Caco-2 (cell line): Measurements from ENCODE around the gene SCIN. TPM values are rescaled to one million over a fixed set of nuclear protein-coding genes. Genes with fewer than 3 reads are reported as not detected.

ENCODE experiments used
- BruUV-seq: library from RNA; stranded (reverse); fragments of 400-500 nt; replicated peaks from 2 replicates; lab custom pipeline; 2021; lab: Mats Ljungman, UMichigan
- CTCF ChIA-PET: fragments of 300-600 bp; sonication (Branson Sonifier 250); formaldehyde crosslinking; loops from one replicate; lab custom pipeline; 2022; ENCODE audit warnings: antibody characterized with exemption; lab: Charles Lee
- POLR2A ChIA-PET: fragments of 300-600 bp; sonication (Branson Sonifier 250); formaldehyde crosslinking; loops from one replicate; lab custom pipeline; 2022; ENCODE audit warnings: antibody characterized with exemption; lab: Charles Lee
- DNase-seq, 2 experiments: peaks; one replicate each; pipeline versions ENCODE4 v3.0.0 to v3.0.0-alpha.2; 2020 to 2022
- H3K27me3 ChIP-seq: replicated peaks from 2 replicates; pipeline ENCODE4 v1.6.0; 2011; ENCODE audit warnings: low read length; ENCODE audit not compliant: control insufficient read depth, insufficient read depth
- H3K36me3 ChIP-seq: 2 replicates; pipeline ENCODE4 v1.5.1; 2011; ENCODE audit warnings: low read length; ENCODE audit not compliant: control insufficient read depth, insufficient read depth
- H3K4me1 ChIP-seq: fragments of 250-450 bp; sonication (Bioruptor Pico); 2 replicates; pipeline ENCODE4 v1.5.1; 2020; ENCODE audit warnings: mild to moderate bottlenecking
- H3K4me3 ChIP-seq: 2 replicates; pipeline ENCODE4 v1.5.1; 2011; ENCODE audit warnings: low read depth, mild to moderate bottlenecking, control low read depth, low read length
- H3K9me3 ChIP-seq: fragments of 250-450 bp; sonication (Bioruptor Pico); 2 replicates; pipeline ENCODE4 v1.5.1; 2020; ENCODE audit warnings: mild to moderate bottlenecking, moderate library complexity
- H3K27ac Mint-ChIP-seq: one replicate; pipeline ENCODE4 v1.8.0; 2022; ENCODE audit warnings: mixed read lengths; ENCODE audit not compliant: unreplicated experiment
- H3K27me3 Mint-ChIP-seq: one replicate; pipeline ENCODE4 v1.8.0; 2022; ENCODE audit warnings: mixed read lengths; ENCODE audit not compliant: insufficient read depth, unreplicated experiment
- H3K36me3 Mint-ChIP-seq: one replicate; pipeline ENCODE4 v1.8.0; 2022; ENCODE audit warnings: mild to moderate bottlenecking, mixed read lengths; ENCODE audit not compliant: insufficient read depth, unreplicated experiment
- H3K4me1 Mint-ChIP-seq: one replicate; pipeline ENCODE4 v1.8.0; 2022; ENCODE audit warnings: low read depth, mixed read lengths; ENCODE audit not compliant: unreplicated experiment
- H3K4me3 Mint-ChIP-seq: one replicate; pipeline ENCODE4 v1.8.0; 2022; ENCODE audit warnings: mild to moderate bottlenecking, moderate library complexity, mixed read lengths; ENCODE audit not compliant: unreplicated experiment
- H3K9me3 Mint-ChIP-seq: one replicate; pipeline ENCODE4 v1.8.0; 2022; ENCODE audit warnings: mixed read lengths; ENCODE audit not compliant: unreplicated experiment
- intact Hi-C: fragments of 100-400 bp; cut with micrococcal nuclease; formaldehyde crosslinking; loops from one replicate; pipeline ENCODE4 v1.10.0; 2022; ENCODE audit not compliant: unreplicated experiment
- total RNA-seq: library from RNA; stranded (reverse); gene quantifications from 2 replicates; pipeline ENCODE4 v1.2.3, GENCODE V29; 2022
- TF ChIP-seq, protein P1 (sequence below), 2 experiments: fragments of 200-600 bp in 1 of 2; IDR thresholded peaks; 1 replicate in 1 of 2; 2 replicates in 1 of 2; pipeline versions ENCODE4 v1.5.1 to v1.8.0; 2011 to 2022; ENCODE audit warnings: antibody characterized with exemption in 1 of 2, control low read depth in 1 of 2, inconsistent platforms in 1 of 2, low read depth in 1 of 2, low read length in 1 of 2, mild to moderate bottlenecking in 1 of 2, moderate library complexity in 1 of 2; ENCODE audit not compliant: insufficient read depth in 1 of 2, severe bottlenecking in 1 of 2, unreplicated experiment in 1 of 2

The SCIN gene
- total RNA-seq, 1 experiment from 2014 or later, result 0.39 TPM

DNA sequence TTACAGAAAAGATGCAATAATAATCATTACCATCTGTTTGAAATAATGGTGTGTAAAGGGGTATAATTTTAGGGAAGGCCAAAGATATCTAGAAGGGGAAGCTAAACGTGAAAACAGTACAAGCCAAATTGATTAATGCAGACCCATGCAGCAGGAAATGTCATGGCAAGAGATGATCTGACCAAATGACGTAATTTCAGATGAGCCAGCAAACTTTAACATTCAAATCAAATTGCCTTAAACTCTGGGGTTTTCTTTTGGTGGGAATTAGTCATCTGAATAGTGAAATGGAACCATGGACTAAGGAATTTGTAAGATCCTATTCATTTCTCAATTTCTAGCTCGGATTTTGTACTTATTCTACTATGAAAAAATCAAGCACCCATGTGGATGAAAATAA, 21.4 kb upstream of the SCIN start:
- H3K27me3 ChIP-seq, result no peaks in the 10 kb centered on the region
- intact Hi-C loops, result no loop called here
- no peaks in the 10 kb centered on the region for H3K9me3 Mint-ChIP-seq
- no TSS peak for BruUV-seq
- H3K27ac Mint-ChIP-seq, result no peak overlapping the region
- ChIA-PET CTCF (no interaction called here), POLR2A (no interaction called here)
- H3K27me3 Mint-ChIP-seq, result no peaks in the 10 kb centered on the region
- H3K36me3 ChIP-seq, result no peaks in the 10 kb centered on the region
- no peaks in the 10 kb centered on the region for H3K4me1 ChIP-seq
- H3K4me1 Mint-ChIP-seq, result no peaks in the 10 kb centered on the region
- no peaks in the 10 kb centered on the region for H3K36me3 Mint-ChIP-seq
- no peaks in the 10 kb centered on the region for H3K9me3 ChIP-seq
- H3K4me3 ChIP-seq, result no peak overlapping the region
- TF ChIP-seq, protein P1, sequence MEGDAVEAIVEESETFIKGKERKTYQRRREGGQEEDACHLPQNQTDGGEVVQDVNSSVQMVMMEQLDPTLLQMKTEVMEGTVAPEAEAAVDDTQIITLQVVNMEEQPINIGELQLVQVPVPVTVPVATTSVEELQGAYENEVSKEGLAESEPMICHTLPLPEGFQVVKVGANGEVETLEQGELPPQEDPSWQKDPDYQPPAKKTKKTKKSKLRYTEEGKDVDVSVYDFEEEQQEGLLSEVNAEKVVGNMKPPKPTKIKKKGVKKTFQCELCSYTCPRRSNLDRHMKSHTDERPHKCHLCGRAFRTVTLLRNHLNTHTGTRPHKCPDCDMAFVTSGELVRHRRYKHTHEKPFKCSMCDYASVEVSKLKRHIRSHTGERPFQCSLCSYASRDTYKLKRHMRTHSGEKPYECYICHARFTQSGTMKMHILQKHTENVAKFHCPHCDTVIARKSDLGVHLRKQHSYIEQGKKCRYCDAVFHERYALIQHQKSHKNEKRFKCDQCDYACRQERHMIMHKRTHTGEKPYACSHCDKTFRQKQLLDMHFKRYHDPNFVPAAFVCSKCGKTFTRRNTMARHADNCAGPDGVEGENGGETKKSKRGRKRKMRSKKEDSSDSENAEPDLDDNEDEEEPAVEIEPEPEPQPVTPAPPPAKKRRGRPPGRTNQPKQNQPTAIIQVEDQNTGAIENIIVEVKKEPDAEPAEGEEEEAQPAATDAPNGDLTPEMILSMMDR (IDR thresholded peaks at IDR 0.05; ENCODE audit: insufficient read depth in 1 of 2, low read depth in 1 of 2, low read length in 1 of 2, severe bottlenecking in 1 of 2, unreplicated experiment in 1 of 2), result no peak
- no peak for DNase-seq
- H3K4me3 Mint-ChIP-seq, result no peak overlapping the region

DNA sequence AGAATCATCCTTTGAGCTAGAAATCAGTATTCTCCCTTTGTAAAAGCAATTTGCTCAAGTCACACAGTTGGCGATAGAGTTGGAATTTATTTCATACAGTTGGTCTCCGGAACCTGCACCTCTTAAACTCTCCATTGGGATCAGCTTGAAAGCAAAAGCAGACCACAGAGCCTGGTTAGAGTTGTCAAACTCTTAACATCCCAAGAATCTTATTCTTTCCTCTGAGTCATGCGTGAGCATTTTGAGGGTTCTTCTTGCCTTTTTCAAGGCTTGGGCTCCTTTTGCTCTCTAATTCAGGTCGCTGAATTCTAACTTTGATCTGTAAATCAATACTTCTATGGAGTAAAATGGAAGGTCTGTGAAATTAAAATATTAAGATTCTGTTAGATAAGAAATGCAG, 19.6 kb upstream of the SCIN start:
- Histone ChIP-seq H3K4me1 (peaks cover 7% of the 10 kb centered on the region; the same call in 1 of the 2 replicates), H3K9me3 (no peaks in the 10 kb centered on the region), H3K27me3 (no peaks in the 10 kb centered on the region), H3K4me3 (no peak overlapping the region), H3K36me3 (no peaks in the 10 kb centered on the region)
- DNase-seq, result no peak
- Mint-ChIP-seq H3K4me1 (no peaks in the 10 kb centered on the region), H3K27me3 (no peaks in the 10 kb centered on the region), H3K4me3 (no peak overlapping the region), H3K36me3 (no peaks in the 10 kb centered on the region), H3K9me3 (no peaks in the 10 kb centered on the region), H3K27ac (no peak overlapping the region)
- intact Hi-C loops, result no loop called here
- BruUV-seq, result no TSS peak
- CTCF ChIA-PET, result no interaction called here
- POLR2A ChIA-PET, result no interaction called here
- TF ChIP-seq, protein P1 (IDR thresholded peaks at IDR 0.05; ENCODE audit: insufficient read depth in 1 of 2, low read depth in 1 of 2, low read length in 1 of 2, severe bottlenecking in 1 of 2, unreplicated experiment in 1 of 2), result no peak

DNA sequence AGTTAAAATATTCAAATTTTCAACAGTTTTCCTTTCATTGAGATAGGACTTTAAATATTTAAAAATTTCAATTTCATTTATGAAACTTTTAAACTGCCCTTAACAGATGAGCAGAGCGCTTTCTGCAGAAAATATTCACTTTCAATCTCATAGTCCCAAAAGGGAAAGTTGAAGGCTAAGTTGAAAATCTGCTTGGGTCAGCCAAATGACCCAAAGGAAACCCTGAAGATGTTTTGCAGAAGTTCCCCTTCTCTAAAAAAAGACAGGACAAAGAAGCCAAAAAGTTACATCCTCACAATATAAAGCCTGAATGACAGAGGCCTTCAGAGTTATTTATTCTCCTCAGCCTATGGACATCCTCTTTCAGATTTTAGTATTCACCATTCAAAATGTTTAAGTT, 17.6 kb upstream of the SCIN start:
- POLR2A ChIA-PET, result no interaction called here
- Histone ChIP-seq H3K4me3 (no peak overlapping the region), H3K4me1 (peaks cover 14% of the 10 kb centered on the region), H3K9me3 (0 out of 2 replicates have a peak, but pooled peaks cover 8% of the 10 kb centered on the region), H3K36me3 (no peaks in the 10 kb centered on the region), H3K27me3 (no peaks in the 10 kb centered on the region)
- intact Hi-C loops, result no loop called here
- BruUV-seq, result no TSS peak
- Mint-ChIP-seq H3K36me3 (no peaks in the 10 kb centered on the region), H3K27me3 (no peaks in the 10 kb centered on the region), H3K27ac (no peak overlapping the region), H3K9me3 (peaks cover 16% of the 10 kb centered on the region), H3K4me3 (no peak overlapping the region), H3K4me1 (no peaks in the 10 kb centered on the region)
- CTCF ChIA-PET, result no interaction called here
- no peak for DNase-seq
- TF ChIP-seq, protein P1 (IDR thresholded peaks at IDR 0.05; ENCODE audit: insufficient read depth in 1 of 2, low read depth in 1 of 2, low read length in 1 of 2, severe bottlenecking in 1 of 2, unreplicated experiment in 1 of 2), result no peak
